IPS DF 19.7 (cell line): ENCODE results near the gene SEPTIN5.
"Not testable (repeated sequence)": the region's sequence is repeated elsewhere in the genome, so short reads cannot be mapped to it uniquely, and the experiment has no call there.

Source experiments
- DNase-seq: peaks from one replicate; pipeline ENCODE4 v3.0.0-alpha.2; 2013; ENCODE audit warnings: low read depth, low spot score

Gene SEPTIN5

DNA sequence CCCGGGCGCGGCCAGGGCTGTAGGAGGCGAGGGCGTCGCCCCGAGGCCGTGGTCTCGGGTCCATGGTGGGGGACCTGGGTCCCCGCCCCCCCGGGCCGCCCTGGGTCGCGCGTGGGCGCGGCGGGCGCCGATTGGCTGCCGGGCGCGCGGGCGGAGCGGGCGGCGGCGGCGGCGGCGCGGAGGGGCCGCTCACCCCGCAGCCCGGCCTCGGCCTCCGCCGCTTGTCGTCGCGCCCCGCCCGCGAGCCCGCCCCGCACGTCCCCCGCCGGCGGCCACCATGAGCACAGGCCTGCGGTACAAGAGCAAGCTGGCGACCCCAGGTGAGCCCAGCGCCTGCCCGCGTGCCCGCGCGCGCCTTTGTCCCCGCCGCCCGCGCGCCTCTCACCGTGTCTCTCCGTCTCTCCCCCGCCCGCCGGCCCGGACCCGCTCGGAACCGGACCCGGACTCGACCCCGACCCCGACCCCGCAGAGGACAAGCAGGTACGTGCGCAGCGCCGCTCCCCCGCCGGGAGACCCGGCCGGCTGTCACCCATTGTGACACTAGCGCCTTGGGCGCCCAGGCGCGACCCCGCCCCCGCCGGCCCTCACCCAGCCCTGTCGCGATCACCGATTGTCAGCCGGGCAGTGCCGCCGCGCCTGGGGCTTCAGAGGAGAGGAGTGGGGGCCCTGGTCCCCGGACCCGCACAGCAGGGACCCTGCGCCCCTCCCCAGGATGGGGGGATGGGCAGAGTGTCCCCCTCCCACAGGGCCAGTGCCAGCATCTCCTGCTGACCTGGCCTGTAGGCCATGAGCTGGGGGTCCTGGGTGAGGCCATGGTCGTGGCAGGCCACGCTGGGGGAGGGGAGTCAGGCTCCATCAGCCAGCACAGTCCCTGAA is at the start of gene SEPTIN5:
SEPTIN5 (plus strand) TSS at position 192 of the 876 bp plus-strand sequence; CDS start at position 278, 86 bp downstream.
- DNase-seq, result no peak

DNA sequence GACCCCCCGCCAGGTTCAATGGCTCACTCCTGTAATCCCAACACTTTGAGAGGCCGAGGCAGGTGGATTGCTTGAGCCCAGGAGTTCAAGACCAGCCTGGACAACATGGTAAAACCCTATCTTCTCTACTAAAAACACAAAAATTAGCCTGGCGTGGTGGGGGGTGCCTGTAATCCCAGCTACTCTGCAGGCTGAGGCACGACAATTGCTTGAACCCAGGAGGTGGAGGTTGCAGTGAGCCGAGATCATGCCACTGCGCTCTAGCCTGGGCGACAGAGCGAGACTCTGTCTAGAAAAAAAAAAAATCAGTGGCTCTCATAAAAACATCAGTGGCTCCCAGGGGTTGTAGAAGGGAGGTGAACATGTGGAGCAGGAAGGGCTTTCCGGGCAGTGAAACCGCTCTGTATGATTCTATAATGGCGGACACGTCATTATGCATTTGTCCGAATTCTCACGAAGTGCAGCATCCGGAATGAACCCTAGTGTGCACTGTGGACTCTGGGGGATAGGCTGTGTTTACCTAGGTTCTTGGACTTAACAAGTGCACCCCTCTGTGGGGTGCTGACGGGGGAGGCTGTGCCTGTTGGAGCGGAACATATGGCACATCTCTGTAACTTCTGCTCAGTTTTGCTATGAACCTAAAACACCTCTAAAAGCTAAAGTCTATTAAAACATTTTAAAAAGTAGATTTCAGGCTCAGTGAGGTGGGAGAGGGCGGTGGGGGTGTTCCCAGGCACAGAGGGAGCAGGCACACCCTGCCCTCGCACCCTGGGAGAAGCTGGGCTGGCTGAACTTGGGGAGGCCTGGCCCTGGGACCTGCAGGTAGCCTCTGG is 49.1 kb upstream of the SEPTIN5 start:
- no peak for DNase-seq

DNA sequence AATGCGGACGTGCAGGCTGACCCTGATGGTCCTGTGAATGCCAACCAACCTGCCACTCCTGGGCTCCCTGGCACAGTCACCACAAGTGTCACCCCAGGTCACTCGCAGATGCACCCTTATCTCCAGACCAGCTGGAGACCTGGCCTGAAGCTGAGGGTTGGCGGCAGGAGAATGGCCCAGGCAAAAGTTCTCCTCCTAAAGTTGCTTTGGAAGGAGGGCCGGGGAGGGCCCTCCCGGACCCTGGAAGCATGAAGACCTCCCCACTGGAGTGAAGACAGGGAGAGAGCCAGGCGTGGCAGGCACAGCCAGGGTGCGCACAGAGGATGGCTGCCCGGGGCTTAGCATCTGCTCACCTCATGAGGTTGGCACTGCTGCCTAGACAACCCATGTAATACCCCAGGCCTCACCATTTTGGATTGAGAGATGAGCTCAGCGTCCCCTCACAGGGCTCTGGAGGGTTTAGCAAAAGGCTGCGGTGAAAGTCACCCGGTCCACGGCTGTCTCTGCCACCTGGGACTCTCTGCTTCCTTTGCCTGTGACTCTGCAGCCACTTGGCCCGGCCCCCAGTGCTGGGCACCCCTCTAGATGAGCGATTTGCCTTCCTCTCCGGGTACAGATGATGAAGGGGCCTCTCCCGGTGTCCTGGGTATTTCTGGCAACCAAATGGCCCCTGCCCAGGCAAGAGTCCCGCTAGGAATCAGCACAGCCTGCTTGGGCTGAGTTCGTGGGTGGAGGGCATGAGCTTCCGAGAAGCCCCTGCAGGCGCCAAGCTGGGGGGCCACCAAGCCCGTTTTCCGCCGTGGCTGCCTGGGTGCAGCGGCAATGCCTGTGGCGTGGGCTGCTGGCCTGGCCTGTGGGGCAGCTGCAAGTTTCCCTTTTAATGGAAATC is 48.3 kb upstream of the SEPTIN5 start:
- DNase-seq, result no peak

DNA sequence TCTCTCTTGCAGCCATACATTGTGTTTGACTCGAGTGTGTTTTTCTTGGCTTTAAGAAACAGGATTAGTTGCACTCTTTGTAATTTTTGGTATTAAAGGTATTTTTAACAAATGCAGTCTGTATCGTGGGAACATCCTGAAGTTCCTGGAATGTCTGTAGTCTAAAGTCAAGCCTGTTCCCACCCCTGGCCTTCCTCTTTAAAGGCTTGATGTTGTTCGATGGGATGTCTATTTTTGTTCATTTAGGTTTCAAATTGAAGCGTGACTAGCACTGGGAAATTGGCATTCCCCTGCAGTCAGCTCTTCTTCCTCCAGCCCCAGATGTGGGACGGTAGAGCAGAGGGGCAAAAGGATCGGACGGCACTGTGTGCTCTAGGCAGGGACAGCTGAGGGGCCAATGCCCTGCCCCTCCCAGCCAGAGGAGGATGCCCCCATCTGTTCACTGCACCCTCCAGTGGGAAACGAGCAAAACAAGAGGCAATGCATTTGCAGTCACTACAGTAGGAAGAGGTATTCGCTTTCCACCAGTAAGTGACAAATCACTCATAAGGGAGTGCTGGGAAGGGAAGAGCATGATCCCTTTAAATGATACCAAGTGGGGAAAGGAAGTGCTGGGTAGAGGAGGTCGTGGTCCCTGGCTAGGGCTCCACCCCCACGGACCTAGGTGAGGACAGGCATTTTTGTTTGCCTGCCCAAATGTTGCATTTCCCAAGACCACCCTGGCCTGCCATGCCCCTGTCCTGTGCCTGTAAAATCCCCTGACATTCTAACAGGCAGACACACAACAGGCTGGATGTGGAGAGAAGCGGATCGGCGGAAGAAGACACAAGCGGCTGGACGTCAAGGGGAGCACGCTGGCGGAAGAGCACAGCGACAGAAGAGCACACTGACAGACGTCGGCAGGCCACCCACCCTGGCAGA is 47.4 kb upstream of the SEPTIN5 start:
- no peak for DNase-seq

DNA sequence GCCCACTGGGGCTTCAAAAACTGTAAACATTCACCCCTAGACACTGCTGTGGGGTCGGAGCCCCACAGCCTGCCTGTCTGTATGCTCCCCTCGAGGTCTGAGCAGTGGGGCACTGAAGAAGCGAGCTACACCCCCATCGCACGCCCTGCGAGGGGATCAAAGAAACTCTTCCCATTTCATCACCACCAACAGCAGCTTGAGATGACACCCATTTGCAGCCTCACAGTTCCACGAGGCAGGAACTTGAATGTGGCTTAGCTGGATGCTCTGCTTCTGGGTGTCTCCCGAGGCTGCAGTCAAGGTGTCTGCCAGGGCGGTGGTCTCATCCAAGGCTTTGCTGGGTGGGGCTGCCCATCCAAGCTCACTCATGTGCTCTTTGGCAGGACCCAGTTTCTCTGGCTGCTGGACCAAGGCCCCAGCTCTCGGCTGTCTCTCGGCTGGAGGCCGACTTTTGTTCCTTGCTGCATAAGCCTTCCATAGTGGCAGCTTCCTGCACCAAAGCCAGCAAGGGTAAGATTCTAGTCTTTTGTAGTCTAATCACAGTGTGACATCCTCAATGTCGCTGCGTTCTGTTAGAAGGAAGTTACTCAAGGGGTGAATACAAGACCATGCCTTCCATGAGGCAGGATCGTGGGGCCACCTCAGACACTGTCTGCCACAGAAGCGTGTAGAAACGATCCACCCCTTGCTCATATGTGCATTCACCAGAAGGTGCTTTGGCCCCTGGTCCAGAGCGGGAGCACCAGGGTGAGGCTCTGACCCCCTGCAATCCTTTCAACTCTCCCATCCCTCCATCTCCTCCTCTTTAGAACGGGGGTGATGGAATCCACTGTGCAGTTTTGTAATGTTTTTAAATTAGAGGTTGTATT is 46.2 kb upstream of the SEPTIN5 start:
- no peak for DNase-seq

DNA sequence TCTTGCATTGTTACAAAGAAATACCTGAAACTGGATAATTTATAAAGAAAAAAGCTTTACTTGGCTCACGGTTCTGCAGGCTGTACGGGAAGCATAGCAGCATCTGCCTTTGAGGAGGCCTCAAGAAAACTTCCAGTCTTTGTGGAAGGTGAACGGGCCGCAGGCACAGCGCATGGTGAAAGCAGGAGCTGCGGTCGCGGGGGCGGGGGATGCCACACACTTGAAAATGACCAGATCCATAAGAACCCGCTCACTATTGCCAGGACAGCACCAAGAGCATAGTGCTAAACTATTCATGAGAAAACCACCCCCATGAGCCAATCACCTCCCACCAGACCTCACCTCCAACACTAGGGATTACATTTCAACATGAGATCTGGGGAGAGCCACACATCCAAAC is 45.6 kb upstream of the SEPTIN5 start:
- no peak for DNase-seq

DNA sequence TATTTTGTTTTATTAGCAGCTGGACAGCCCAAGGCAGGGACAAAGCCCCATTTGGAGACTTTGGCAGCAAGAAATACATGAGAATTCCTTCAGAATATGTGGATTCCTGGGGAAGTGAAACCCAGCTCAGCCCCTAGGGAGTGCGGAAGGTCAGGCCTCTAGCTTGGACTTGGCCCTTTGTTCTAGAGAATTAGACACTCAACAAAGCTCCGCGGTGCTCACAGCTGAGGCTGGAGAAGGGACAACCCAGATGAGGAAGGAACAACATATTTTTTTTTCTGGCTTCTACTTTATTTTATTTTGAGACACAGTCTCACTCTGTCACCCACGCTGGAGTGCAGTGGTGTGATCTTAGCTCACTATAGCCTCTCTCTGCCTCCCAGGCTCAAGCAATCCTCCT is 44.7 kb upstream of the SEPTIN5 start:
- DNase-seq, result no peak

DNA sequence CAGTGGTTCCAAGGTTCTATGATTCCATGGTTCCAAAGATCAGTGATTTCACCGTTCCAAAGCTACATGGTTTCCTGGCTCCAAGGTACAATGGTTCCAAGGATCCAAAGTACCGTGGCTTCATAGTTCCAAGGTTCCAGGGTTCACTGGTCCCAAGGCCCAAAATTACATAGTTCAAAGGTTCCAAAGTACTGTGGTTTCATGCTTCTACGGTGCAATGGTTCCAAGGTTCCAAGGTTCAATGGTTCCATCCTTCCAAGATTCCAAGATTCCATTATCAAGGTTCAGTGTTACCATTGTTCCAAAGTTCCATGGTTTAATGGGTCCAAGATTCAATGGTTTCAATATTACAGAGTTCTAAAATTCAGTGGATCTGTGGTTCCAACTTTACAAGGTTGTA is 43.0 kb upstream of the SEPTIN5 start:
- DNase-seq, result no peak

DNA sequence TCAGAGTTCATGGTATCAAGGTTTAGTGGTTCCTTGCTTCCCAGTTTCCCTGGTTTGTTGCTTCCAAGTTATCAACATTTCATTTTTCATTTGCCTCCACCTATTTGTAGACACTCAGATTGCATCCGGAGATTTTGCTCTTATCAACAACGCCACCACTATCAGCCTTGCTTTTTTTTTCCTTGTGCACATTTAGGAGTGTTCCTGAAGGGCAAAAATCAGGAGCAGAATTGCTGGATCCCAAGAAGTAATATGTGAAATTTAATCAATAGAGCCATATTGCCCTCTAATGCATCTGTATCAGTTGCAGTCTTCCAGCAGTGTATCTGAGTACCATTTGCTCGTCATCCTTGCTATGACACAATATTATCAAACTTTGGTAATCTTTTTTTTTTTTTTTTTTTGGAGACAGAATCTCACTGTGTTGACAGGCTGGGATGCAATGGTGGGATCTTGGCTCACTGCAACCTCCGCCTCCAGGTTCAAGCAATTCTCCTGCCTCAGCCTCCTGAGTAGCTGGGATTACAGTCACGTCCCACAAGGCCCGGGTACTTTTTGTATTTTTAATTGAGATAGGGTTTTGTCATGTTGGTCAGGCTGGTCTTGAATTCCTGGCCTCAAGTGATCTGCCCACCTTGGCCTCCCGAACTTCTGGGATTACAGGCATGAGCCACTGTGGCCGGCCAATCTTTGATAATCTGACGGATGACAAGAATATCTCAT is 42.1 kb upstream of the SEPTIN5 start:
- DNase-seq, result no peak

DNA sequence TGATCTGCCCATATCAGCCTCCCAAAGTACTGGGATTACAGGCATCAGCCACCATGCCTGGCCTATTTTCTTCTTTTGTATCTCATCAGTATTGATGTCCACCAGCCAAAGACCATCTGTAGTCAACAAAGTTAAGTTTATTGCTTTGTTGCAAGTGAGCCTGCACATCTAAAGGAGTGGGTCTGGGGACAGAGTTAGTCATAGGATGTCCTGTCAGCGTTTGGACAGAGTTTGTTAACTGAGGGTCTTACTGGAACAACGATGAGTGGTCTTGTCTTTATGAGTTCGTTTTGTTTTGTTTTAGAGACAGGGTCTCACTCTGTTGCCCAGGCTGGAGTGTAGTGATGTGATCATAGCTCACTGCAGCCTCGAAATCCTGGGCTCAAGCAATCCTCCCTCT is 40.6 kb upstream of the SEPTIN5 start:
- no peak for DNase-seq

DNA sequence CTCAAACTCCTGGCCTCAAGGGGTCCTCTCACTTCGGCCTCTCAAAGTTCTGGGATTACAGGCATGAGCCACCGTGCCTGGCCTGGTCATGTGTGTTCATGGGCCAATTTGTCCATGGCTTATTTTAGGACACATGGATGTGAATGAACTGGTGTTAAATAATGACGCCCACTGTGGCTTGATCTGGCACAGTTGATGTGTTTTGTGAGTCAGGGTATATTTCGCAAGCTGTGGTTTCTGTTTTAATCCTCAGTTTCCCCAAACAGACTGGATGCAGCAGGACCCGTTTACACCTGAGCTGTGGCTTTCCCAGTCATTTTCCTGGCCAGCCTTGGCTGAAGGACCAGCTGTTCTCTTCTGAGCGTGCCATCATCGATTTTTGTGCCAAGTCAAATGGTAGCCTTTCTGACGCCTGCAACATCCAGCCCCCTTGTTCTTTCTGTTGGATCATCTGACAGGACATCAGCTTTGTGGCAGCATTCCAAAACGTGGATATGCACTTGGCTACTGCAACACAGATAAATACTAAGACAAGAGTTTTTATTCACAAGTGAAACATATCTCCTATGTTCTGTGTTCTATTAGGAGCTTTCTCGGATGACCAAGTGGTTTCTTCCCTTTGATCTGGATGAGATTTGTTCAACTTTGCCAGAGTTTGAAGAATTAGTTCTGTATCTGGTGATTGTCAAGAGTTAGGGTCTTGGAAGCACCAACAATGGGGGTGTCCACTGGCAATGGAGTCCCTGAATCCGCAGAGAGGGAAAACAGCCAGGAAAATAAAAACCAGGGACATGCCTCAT is 40.0 kb upstream of the SEPTIN5 start:
- DNase-seq, result no peak

DNA sequence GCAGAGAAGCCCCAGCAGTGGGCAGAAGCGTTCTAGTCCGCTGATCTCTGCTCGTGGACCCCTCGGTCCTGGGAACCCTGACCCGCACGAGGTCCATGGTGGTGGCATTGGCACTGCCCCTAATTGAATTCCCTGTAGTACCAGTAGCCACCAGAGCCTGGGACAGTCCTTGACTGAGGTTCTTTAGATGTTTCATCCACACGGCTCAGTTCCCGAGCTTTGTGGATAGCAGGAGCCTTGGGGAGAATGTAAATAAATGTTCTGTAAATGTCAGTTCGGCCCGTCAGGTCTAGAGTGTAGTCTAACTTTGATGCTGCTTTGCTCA is 39.4 kb upstream of the SEPTIN5 start:
- DNase-seq, result no peak

DNA sequence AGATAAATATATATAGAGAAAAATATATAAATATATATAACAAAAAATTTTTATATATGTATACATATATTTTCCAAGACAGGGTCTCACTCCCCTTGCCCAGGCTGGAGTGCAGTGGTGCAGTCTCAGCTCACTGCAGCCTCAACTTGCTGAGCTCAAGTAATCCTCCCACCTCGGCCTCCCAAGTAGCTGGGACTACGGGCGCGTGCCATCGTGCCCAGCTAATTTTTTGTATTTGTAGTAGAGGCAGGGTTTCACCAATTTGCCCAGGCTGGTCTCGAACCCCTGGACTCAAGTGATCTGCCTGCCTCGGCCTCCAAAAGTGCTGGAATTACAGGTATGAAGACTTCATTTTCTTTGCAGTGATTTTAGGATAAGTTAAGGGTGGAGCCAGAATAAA is 38.9 kb upstream of the SEPTIN5 start:
- no peak for DNase-seq

DNA sequence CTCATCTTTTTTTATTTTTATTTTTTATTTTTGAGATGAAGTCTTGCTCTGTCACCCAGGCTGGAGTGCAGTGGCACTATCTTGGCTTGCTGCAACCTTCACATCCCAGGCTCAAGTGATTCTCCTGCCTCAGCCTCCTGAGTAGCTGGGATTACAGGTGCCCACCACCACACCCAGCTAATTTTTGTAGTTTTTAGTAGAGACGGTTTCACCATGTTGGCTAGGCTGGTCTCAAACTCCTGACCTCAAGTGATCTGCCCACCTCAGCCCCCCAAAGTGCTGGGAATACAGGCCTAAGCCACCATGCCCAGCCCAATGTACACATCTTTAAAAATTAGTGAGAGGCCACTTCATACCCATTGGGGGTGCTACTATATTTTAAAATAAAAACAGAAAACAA is 37.9 kb upstream of the SEPTIN5 start:
- DNase-seq, result not testable (repeated sequence)

DNA sequence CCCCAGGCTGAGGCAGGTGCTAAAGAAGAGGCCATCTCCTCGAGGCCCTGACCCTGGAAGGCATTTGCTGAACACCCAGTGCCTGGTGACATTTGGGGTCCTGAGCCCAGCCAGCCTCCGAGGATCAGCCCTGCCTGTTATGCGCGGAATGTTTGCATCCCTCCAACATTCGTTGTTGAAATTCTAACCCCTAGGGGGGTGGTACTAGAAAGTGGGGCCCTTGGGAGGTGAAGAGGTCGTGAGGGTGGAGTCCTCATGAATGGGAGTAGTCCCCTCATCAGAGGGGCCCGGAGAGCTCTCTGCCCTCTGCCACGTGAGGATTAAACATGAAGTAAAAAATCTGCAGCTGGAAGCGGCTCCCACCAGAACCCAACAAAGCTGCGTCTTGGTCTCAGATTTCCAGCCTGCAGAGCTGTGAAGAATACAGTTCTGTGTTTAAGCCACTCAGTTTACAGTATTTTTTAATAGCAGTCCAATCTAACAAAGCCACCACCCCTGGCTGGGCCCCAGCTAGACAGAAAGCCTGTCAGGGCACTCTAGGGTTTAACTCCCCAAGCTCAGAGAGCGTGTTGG is 35.3 kb upstream of the SEPTIN5 start:
- DNase-seq, result no peak

DNA sequence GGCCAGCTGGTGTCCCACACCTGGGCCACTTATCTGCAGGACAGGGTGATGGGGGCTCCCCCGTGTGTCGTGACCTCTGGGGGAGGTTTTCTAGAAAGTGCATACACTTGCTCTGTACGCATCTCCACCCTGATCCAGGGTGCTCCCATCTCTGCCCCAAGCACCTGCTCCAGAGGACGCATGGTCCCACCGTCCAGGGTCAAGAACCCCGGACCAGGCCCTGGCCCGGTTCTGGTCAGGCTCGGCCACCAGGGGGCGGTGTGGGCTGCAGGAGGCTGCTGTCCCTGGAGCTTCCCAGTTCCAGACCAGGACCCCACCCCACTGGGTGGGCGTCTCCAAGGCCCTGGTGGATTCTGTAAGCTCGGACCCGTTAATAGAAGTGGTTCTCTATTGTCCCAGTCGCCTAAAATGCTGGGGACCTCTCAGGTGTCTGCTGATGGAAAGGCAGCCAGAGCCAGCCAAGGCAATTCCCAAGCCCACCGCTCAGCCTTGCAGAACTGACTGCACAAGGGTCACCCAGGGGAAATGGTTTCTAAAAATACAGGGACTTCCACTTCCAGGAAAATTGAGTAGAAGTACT is 34.7 kb upstream of the SEPTIN5 start:
- DNase-seq, result no peak

DNA sequence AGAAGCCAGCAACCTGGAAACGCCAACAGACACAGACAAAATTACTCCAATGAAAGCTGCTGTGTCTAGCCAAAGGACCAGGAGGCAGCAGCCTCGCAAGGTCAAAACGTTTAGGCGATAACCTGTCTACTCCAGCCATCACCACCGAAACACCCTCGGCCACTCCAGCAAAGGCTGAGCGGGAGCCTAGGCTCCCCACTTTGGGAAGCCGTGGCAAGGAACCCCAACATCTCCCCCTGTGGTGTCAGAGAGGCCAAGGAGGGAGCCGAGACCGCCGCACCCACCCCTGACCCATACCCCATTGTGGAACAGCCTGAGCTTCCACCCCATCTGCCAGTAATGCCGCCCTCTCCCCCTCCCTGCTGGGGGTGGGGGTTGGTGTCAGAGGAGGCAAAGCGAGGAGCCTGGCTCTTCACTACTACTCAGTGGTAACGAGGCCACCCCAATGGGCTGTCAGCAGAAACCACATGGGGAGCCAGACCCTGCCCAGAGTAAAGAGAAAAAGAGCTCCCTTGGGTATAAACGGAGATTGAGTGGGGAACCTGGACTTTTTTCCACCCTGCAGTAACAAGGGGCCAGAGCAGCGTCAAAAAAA is 33.9 kb upstream of the SEPTIN5 start:
- no peak for DNase-seq
